ENCODE results near the gene P2RX2.
"Not testable (repeated sequence)": the region's sequence is repeated elsewhere in the genome, so short reads cannot be mapped to it uniquely, and the experiment has no call there.

Gene P2RX2

DNA sequence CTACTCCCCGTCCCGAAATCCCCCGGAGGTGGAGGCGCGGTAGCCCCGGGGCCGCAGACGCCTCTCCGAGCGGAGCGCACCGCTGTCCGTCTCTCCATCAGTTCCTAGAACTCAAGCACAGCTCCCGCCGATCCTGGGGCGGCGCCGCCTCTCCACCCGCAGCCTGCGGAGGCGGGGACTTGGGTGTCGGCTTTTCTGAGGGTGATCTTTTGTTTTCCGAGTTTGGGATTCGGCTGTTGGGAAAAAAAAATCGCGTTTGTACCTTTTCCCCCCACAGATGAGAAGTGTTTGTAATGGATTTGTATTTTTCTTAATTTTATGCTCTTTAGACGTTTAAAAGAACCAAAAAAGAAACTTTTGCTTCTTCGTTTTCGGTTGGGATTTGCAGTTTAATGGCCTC is 34.8 kb upstream of the P2RX2 start:
- no peak for DNase-seq (ENCODE audit: low spot score)

DNA sequence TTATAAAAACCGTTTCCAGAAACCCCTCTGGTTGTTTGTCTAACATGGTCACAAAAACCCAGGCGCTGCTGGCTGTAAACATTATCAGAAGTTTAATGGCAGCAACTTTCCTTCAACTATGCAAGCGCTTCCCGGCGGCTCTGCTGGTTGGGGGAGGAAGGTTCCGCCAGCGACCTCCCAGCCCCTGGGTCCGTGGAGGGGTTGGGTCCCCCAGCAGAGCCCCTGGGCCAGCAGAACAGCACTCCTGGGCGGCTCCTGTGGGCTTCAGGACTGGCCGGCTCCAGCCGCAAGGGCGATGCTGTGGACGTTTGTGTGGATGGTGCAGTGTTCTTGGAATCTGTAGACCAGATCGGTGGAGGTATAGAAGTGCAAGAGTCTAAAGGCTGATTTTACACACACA is 34.1 kb upstream of the P2RX2 start:
- DNase-seq (ENCODE audit: low spot score): no peak

DNA sequence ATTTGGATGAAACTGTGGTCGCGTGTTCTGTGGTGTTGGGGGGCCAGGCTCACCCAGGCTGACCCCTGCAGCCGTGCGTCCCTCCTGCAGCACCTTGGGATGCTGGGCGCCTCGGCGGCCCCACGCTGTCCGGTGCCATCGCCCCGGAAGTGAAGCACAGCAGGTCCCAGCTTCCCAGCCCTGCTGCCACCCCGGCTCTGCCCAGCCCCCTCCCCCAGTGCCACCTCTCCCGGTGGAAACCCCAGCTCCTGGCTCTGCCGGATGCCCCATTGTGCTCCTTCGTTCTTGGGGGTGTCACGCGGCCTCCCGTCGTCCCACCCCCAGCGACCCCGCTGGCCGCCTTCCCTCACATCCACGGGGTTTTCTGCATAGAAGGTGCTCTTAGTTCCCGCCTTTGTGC is 33.4 kb upstream of the P2RX2 start:
- no peak for DNase-seq (ENCODE audit: low spot score)

DNA sequence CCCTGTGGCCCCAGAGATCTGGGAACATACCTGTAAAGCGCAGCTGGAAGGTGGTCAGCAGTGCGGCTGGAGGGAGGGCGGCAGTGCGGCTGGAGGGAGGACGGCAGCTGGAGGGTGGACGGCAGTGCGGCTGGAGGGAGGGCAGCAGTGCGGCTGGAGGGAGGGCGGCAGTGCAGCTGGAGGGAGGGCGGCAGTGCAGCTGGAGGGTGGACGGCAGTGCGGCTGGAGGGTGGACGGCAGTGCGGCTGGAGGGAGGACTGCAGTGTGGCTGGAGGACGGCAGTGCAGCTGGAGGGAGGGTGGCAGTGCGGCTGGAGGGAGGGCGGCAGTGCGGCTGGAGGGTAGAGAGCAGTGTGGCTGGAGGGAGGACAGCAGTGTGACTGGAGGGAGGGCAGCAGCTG is 31.6 kb upstream of the P2RX2 start:
- DNase-seq (ENCODE audit: low spot score): no peak

DNA sequence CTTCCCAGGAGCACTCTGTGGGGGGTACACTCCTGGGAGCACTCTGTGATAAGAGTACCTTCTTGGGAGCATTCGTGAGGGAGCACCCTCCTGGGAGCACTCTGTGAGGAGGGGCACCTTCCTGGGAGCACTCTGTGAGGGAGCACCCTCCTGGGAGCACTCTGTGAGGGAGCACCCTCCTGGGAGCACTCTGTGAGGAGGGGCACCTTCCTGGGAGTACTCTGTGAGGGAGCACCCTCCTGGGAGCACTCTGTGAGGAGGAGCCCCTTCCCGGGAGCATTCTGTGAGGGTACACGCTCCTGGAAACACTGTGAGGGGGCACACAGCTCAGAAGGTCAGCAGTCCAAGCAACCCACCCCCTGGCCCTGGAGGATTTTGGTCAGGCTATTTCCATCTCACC is 30.8 kb upstream of the P2RX2 start:
- no peak for DNase-seq (ENCODE audit: low spot score)

DNA sequence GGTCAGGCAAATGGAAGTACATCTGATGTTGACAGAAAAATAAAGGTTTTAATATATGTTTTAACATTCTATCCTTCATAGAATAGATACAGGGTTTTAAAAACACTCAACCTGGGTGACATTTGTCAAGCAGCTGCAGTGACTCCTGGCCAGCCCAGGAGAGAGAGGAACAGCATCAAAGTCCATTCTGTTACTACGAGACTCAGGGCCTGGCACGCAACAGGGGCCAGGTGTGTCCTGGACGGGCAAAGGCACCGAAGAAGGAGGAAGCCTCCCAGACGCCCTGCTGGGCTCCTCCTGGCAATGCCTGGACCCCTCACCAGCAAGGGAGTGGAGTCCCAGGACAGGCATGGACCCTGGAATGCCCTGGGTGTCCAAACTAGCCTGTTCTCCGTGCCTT is 30.3 kb upstream of the P2RX2 start:
- no peak for DNase-seq (ENCODE audit: low spot score)

DNA sequence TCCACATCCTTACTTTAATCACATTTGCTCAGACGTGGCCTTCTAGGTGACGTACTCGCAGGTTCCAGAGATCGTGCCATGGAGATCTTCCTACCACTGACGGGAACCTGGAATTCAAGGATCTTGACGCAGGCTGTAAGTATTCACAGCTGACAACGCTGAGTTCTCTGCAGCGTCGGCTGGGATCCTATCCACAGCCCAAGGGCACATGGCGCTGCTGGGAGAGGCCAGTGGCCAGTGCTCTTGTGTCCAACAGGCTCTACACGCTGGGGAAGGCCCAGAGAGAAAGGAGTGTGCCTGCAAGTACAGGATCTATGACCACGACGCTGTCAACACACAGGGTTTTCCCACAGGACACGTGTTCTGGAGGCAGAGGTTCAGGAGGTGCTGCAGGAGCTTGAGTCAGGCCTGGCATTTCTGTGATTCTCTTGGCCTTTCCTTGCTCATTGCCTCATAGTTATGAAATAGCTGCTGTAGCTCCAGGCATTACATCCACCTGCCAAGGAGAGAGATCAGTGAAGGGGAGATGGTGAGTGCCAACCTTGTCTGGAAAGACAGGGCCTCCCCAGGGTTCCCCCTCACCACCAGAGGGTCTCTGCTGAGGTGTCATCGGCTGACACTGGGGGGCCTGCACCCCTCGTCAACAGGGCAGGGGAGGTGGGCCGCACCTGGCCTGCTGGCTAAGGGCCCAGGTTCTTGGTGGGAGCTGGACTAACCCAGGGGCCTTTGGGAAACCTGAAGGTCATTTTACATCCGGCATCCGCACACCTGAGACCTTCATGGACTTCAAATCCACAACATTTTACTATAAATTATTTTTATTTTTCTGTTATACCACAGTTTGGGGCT is 29.5 kb upstream of the P2RX2 start:
- no peak for DNase-seq (ENCODE audit: low spot score)

DNA sequence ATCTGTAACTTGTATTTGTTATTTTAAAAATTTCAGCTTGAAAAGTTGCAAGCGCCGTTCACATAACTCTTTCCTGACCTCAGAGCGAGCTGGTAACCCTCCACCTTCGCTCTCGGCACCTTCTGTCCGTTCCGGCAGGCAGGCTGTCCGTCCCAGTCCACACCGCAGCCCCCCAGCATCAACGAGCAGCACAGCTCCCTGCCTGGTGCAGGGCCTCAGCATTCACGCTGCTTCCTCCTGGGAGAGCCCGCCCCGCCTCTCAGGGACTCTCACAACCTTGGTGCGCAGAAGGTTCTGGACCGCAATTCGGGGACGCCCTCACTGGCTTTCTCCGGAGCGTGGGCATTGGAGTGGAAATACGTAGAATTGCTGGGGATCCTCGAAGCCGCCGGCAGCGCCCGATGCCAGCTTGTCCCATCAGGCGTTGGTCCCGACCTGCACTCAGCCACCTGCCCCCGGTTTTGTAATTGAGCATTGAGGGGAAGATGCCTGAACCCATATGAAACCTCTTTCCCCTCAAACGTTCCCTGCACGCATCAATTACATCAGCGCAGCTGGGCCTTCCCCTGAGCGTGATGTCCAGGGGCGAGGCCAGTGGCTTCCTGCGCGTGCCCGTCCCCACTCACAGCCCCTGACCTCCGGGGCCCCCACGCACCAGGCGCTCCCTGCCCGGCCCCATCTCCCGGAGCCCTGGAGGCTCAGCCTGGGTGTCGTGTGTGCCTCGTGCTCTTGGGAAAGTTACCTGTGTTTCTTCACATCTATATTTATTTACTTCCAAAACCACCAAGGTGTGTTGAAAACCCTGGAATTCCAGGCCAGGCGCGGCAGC is 27.3 kb upstream of the P2RX2 start:
- no peak for DNase-seq (ENCODE audit: low spot score)

DNA sequence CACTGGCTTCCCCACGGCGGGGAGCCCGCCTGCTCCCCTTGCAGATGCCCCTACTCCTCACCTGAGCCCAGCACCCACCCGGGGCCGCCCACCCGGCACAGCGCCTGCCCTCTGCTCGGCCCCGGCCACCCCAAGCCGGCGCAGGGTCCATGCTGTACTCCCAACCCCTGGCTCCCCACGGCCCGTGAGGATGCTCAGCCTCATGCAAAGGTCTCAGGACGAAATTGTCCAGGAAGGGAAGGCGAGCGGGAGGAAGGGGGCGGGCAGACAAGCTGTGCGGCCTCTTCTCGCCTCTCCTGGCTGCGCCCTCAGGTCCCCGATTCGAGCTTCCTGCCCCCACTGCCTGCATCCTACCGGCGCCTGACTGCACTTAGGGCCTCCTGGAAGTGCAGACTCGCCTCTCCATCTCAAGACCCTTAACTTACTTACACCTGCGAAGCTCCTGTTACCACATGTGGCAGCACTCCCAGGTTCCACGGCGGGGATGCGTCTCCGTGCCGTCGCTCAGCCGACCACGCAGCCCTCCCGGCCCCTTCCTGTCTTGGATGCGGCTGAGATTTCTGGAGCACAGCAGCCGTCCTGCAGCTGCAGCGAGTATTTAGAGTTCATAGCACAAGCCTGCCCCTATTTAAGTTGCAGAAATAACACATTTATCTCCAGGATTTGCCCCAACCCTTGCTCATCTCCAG is 26.1 kb upstream of the P2RX2 start:
- no peak for DNase-seq (ENCODE audit: low spot score)

DNA sequence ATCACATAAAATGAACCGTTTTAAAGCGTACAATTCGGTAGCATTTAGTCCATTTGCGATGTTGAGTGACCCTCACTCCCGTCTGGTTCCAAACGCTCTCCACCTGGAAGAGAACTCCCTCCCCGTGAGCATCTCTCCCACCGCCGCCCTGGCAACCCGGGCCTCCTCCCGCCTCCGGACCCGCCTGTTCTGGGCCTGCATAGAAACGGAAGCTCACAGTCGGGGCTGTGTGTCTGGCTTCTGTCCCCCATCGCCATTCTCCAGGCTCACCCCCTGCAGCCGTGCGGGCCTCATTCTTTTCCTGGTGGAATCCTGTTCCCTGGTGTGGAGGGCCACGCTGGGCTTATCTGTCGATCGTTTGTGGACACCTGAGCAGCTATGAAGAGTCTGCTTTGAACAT is 25.5 kb upstream of the P2RX2 start:
- no peak for DNase-seq (ENCODE audit: low spot score)

DNA sequence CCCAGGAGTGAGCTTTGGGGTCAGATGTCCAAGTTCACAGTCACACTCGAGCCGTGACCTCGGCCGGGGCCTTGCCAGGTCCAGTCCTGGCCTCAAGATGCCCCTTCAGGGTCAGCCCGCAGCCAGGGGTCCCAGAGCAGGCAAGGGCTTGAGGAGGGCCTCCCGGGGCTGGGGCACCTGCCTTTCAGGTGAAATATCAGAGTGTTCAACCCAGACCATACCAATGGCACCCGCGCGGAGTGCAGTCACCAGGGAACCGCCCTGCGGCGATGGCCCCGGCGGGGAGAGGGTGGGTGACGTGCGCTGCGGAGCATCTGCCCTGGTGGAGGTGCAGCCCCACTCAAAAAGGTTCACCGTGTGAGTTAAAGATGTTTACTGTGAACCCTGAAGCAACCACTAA is 25.1 kb upstream of the P2RX2 start:
- DNase-seq (ENCODE audit: low spot score): no peak

DNA sequence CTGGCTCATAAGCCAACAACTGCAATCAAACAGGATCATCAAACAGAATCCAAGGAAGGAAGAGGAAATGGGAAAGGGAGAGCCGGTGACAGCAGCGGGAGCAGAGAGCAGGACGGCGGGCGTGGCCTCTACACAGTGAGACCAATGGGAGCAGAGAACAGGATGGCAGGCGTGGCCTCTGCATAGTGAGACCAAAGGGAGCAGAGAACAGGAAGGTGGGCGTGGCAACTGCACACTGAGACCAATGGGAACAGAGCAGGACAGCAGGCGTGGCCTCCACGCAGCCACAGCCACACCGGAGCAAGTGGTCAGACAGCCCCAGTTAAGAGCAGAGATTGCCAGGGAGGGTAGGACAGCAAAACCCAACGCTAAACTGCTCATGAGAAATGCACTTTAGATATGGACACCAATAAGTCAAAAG is 24.6 kb upstream of the P2RX2 start:
- peak; percentile 90 for DNase-seq (ENCODE audit: low spot score)

DNA sequence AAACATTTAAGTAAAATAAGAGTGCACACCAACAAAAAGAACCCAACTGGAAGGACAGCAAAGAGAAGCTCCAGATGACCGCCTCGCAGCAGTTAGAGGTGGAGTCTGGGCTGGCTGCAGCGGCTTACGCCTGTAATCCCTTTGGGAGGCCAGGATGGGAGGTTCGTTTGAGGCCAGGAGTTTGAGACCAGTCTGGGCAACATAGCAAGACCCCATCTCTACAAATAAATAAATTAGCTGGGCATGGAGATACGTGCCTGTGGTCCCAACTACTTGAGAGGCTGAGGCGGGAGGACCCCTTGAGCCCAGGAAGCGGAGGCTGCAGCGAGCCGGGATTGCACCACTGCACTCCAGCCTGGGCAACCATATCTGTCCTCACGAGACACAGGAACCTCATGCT is 23.4 kb upstream of the P2RX2 start:
- no peak for DNase-seq (ENCODE audit: low spot score)

DNA sequence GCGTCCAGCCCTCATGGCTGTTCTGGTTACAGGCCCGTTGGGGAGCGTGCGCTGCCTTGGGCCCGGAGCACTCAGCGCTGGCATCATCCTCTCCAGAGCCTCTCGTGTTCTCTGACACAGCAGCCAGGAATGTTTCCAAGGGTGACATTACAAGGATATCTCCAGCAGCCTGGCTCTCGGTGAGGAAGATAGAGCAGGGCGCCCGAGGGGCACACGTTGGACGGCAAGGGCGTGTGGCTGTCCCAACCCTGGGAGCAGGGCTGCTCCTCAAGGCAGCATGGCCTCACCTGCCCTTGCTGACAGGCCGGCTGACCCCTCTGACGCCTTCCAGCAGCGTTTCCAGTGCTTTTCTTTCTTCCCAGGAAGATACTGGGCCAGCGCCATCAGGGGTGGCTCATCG is 22.6 kb upstream of the P2RX2 start:
- DNase-seq (ENCODE audit: low spot score): no peak

DNA sequence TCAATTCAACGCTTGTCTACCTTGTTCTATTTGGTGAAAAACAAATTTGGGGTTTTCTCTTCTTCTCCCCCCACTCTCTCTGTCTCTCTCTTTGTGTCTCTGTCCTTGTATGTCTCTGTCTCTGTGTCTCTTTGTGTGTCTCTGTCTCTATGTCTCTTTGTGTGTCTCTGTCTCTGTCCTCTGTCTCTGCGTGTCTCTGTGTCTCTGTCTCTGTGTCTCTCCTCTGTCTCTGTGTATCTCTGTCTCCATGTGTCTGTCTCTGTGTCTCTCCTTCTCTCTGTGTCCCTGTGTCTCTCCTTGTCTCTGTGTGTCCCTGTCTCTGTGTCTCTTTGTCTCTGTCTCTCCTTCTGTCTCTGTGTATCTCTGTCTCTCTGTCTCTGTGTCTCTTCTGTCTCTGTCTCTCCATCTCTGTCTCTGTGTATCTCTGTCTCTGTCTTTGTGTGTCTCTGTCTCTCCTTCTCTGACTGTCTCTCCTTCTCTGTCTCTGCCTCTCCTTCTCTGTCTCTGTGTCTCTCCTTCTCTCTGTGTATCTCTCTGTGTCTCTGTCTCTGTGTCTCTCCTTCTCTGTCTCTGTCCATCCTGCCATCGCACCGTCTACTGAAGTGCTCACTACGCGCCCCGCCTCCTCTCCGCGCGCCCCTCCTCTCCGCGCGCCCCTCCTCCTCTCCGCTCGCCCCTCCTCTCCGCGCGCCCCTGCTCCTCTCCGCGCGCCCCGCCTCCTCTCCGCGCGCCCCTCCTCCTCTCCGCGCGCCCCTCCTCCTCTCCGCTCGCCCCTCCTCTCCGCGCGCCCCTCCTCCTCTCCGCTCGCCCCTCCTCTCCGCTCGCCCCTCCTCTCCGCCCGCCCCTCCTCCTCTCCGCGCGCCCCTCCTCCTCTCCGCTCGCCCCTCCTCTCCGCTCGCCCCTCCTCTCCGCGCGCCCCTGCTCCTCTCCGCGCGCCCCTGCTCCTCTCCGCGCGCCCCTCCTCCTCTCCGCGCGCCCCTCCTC is 21.0 kb upstream of the P2RX2 start:
- no peak for DNase-seq (ENCODE audit: low spot score)

DNA sequence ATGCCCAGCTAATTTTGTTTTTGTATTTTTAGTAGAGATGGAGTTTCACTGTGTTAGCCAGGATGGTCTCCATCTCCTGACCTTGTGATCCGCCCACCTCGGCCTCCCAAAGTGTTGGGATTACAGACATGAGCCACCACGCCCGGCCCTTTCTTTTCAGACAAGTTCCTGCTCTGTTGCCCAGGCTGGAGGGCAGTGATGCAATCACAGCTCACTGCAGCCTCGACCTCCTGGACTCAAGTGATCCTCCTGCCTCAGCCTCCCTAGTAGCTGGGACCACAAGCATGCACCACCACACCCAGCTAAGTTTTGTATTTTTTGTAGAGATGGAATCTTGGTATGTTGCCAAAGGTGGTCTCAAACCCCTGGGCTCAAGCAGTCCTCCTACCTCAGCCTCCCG is 19.1 kb upstream of the P2RX2 start:
- DNase-seq (ENCODE audit: low spot score): not testable (repeated sequence)

DNA sequence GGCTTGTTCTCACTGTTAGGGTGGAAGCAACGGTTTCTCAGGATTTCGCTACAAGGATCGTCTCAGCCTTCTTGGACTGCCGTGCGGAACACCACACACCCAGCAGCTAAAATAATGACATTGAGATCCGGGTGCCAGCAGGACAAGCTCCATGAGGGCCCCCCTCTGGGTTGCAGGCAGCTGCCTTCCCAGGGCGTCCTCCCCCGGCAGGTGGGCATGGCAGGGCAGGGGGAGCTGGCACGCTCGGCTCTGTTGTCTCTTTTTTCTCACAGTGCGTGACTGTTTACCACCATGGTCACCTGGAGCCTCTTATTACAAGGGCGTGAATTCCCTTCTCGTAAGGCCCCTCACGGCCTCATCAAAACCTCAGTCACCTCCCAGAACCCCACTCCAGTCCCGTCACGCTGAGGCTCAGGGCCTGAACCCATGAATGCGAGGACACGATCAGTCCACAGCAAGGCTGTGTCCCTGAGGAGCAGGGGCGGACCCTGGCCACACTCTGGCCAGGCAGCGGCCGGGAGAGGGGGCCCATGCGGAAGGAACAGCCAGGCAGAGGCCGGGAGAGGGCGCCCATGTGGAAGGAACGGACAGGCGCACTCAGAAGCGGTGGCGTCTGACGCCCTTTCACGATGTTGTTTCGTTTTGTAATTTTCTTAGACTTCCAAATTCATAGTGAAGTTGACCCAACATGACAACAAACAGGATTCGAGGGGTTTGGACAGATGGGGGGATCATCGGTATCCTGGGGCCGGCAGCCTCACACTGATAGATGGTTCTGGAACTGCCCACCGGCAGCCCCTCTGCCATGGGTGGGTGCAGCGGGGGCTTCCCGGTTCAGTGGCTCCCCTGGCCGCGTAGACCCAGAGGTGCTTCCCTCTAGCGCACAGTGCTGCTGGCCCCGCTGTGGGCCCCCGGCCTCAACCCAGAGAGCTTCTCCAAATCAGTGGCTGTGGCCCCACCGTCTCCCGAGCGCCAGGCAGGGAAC is 18.2 kb upstream of the P2RX2 start:
- DNase-seq (ENCODE audit: low spot score): no peak

DNA sequence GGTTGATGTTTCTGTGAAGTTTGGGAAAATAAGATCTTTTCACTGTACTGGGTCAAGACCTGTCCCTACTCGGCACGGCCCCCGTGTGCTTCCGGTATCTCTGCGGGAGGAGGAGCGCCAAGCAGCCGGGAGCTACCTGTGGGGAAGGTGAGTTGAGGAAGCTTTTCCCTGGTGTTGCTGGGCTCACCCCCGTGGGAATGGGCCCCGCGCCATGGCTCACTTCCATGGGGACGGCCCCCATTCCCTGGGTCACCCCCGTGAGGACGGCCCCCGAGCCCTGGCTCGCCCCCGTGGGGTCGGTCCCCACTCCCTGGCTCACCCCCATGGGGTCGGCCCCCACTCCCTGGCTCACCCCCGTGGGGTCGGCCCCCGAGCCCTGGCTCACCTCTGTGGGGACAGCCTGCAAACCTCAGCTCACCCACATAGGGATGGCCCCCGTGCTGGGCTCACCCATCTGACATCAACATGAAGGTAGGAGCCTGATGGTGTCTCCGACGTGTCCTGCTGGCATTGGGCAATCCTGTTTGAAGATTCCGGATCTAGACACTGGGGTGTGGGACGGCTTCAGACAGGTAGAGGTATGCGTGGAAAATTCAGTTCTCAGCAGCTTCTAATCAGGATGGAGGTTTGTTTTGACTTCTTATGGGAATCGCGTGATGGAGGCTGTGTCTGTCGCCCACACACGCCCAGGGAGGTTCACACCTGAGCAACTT is 17.2 kb upstream of the P2RX2 start:
- DNase-seq (ENCODE audit: low spot score): no peak

DNA sequence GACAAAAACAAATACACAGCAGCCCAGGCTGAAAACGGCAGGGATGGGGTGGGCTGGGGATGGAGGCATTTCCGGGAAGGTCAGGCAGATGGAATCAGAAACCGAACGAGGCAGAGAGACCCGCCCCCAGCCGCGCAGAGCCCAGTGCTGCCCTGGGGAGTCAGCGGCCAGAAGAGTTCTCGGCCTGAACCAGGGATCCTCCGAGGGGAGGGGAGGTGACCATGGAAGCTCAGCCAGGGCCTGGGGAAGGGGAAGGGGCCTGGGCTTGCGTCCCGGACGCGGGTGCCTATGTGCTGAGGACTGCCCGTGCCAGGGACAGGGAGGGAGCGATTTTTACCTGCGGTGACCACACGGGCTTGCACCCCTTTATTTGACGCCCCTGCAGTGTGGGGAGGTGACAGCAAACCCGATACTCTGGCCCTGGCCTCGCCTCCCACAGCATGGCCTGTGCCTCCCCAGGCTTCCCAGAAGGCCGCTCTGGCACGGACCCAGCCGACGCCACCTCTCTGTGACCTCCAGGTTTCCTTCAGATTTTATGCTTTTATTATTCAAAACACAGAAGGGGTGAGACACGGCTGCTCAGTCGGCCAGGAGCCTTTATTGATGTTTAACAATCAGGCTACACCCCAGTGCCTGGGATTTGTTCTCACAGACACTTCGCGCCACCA is 15.9 kb upstream of the P2RX2 start:
- DNase-seq (ENCODE audit: low spot score): no peak

Data from COLO829 (cell line).